ENCODE results near the gene SESTD1.
"Not testable (repeated sequence)": the region's sequence is repeated elsewhere in the genome, so short reads cannot be mapped to it uniquely, and the experiment has no call there.

Gene SESTD1

GRCh38 chr2:179059026-179059700 is 205.5 kb downstream of the SESTD1 start:
- no peak for DNase-seq (ENCODE audit: low read depth)
- no peak overlapping the region for H3K4me3 ChIP-seq (ENCODE audit: low read length)
- TF ChIP-seq, protein P1, sequence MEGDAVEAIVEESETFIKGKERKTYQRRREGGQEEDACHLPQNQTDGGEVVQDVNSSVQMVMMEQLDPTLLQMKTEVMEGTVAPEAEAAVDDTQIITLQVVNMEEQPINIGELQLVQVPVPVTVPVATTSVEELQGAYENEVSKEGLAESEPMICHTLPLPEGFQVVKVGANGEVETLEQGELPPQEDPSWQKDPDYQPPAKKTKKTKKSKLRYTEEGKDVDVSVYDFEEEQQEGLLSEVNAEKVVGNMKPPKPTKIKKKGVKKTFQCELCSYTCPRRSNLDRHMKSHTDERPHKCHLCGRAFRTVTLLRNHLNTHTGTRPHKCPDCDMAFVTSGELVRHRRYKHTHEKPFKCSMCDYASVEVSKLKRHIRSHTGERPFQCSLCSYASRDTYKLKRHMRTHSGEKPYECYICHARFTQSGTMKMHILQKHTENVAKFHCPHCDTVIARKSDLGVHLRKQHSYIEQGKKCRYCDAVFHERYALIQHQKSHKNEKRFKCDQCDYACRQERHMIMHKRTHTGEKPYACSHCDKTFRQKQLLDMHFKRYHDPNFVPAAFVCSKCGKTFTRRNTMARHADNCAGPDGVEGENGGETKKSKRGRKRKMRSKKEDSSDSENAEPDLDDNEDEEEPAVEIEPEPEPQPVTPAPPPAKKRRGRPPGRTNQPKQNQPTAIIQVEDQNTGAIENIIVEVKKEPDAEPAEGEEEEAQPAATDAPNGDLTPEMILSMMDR (conservative IDR thresholded peaks at IDR 0.05; ENCODE audit: low read length), result no peak

DNA sequence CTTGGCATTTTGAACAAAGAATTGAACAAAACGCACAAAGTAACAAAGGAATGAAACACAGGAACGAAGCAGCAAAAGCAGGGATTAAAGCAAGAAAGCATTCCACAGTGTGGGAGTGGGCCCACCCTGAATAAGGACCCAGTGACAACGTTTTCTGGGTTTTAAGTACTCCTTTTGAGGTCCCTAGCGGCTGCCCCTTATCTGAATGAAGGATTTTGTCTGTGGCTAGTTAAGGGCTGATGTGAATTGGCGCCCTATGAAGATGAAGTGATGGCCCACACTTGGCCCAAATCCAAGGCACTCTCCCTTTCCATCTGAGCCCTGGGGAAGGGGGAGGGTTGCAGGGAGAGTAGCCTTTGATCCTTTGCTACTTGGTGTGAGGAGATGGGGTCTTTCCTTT is 206.9 kb downstream of the SESTD1 start:
- TF ChIP-seq, protein P1 (conservative IDR thresholded peaks at IDR 0.05; ENCODE audit: low read length), result no peak
- no peak for DNase-seq (ENCODE audit: low read depth)
- H3K4me3 ChIP-seq (ENCODE audit: low read length), result no peak overlapping the region

GRCh38 chr2:179053568-179053967 is 211.1 kb downstream of the SESTD1 start:
- not testable (repeated sequence) for H3K4me3 ChIP-seq (ENCODE audit: low read length); DNase-seq (ENCODE audit: low read depth)

Measured in AG10803 (cell line).